GM23248 (cell line): ENCODE results near the gene RPH3AL. TPM values are rescaled to one million over a fixed set of nuclear protein-coding genes. Genes with fewer than 3 reads are reported as not detected.

ENCODE experiments used
- DNase-seq: peaks from one replicate; pipeline ENCODE4 v3.0.0-alpha.2; 2015
- H2AFZ ChIP-seq: fragments of 200-600 bp; sonication (generic); 2 replicates; pipeline ENCODE4 v1.6.1; 2016; ENCODE audit warnings: antibody characterized with exemption
- H3F3A ChIP-seq: fragments of 200-600 bp; sonication (generic); 2 replicates; pipeline ENCODE4 v1.6.1; 2016; ENCODE audit warnings: mild to moderate bottlenecking, antibody characterized with exemption, mixed run types; ENCODE audit not compliant: insufficient read depth
- H3K27ac ChIP-seq: fragments of 200-600 bp; sonication (generic); 2 replicates; pipeline ENCODE4 v1.5.1; 2016; ENCODE audit warnings: mild to moderate bottlenecking
- H3K27me3 ChIP-seq: fragments of 200-600 bp; sonication (generic); replicated peaks from 2 replicates; pipeline ENCODE4 v1.6.1; 2016; ENCODE audit warnings: mild to moderate bottlenecking; ENCODE audit not compliant: insufficient read depth
- H3K36me3 ChIP-seq: fragments of 200-600 bp; sonication (generic); 2 replicates; pipeline ENCODE4 v1.6.1; 2016; ENCODE audit warnings: low read depth, mild to moderate bottlenecking
- H3K4me1 ChIP-seq: fragments of 200-600 bp; sonication (generic); 2 replicates; pipeline ENCODE4 v1.6.1; 2016; ENCODE audit warnings: mild to moderate bottlenecking; ENCODE audit not compliant: insufficient read depth
- H3K4me2 ChIP-seq: fragments of 200-600 bp; sonication (generic); one replicate; pipeline ENCODE4 v1.6.1; 2016; ENCODE audit warnings: mild to moderate bottlenecking; ENCODE audit not compliant: unreplicated experiment
- H3K4me3 ChIP-seq: fragments of 200-600 bp; sonication (generic); 2 replicates; pipeline ENCODE4 v1.5.1; 2016; ENCODE audit warnings: mild to moderate bottlenecking
- H3K79me2 ChIP-seq: fragments of 200-600 bp; sonication (generic); 2 replicates; pipeline ENCODE4 v1.6.1; 2016; ENCODE audit warnings: mild to moderate bottlenecking; ENCODE audit not compliant: insufficient read depth
- H3K9ac ChIP-seq: fragments of 200-600 bp; sonication (generic); 2 replicates; pipeline ENCODE4 v1.6.1; 2016; ENCODE audit warnings: mild to moderate bottlenecking
- H3K9me2 ChIP-seq: fragments of 200-600 bp; sonication (generic); 2 replicates; pipeline ENCODE4 v1.6.1; 2016; ENCODE audit warnings: mixed run types, mild to moderate bottlenecking, moderate library complexity; ENCODE audit not compliant: insufficient read depth
- H3K9me3 ChIP-seq: fragments of 200-600 bp; sonication (generic); one replicate; pipeline ENCODE4 v1.6.1; 2017; ENCODE audit warnings: low read depth
- H4K20me1 ChIP-seq: fragments of 200-600 bp; sonication (generic); 2 replicates; pipeline ENCODE4 v1.6.0; 2016; ENCODE audit not compliant: insufficient read depth
- EZH2 ChIP-seq: fragments of 200-600 bp; sonication (generic); IDR thresholded peaks from 2 replicates; pipeline ENCODE4 v1.6.1; 2018; ENCODE audit warnings: antibody characterized with exemption, mild to moderate bottlenecking; ENCODE audit not compliant: insufficient read depth, poor library complexity, severe bottlenecking
- EZH2phosphoT487 ChIP-seq: fragments of 200-600 bp; sonication (generic); IDR thresholded peaks from 2 replicates; pipeline ENCODE4 v1.6.1; 2018; ENCODE audit warnings: antibody characterized with exemption, moderate library complexity, mild to moderate bottlenecking, low read depth; ENCODE audit not compliant: insufficient read depth
- WGBS, 2 experiments: methylation state at CpG; one replicate each; pipeline ENCODE4 v1.1.6; 2015 to 2017; ENCODE audit warnings: low lambda C conversion rate in 2 of 2, low coverage in 1 of 2; ENCODE audit errors: missing lambda C conversion rate in 2 of 2; 5-methylcytosine and 5-hydroxymethylcytosine counted together
- in situ Hi-C: fragments of 300-500 bp; cut with MboI; formaldehyde crosslinking; loops from 2 replicates; pipeline ENCODE4 v1.15.0; 2020
- polyA plus RNA-seq: library from polyadenylated mRNA; unstranded; fragments of >200 nt; fragmentation: Nextera tagmentation; extraction: Ambion mirVana; gene quantifications from 2 replicates; pipeline ENCODE4 v1.2.1, GENCODE V29; 2016
- total RNA-seq: library from RNA; depleted of rRNA; stranded (reverse); fragments of >200 nt; shearing (Covaris generic); gene quantifications from 2 replicates; pipeline ENCODE4 v1.2.3, GENCODE V29; 2014

RPH3AL gene
- total and polyA plus RNA-seq, 2 experiments from 2014 or later, result 2.7 to 5.2 TPM

DNA sequence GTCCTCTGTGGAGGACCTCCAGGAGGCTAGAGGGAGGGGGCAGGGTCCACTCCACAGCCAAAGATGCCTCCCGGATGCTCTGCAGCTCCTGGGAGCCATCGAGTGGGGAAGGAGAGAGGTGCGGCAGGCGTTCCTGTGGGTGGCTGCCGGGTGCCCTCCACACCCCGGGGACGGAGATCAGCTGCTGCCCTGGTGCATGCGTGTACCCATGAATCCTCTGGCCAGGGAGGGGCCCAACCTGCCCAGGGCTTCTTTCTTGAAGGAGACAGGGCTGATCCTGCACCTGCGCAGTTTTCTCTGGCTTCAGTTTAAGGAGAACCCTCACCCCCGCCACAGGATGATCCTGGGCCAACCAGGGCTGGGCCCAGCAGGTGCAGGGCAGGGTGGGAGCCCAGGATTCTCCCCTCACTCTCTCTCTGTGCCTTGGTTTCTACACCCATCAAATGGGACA is 137.7 kb downstream of the RPH3AL start:
- in situ Hi-C loops, result no loop called here
- Histone ChIP-seq H3K4me3 (peak overlapping the region; percentile 68), H3K9me2 (no peaks in the 10 kb centered on the region)

DNA sequence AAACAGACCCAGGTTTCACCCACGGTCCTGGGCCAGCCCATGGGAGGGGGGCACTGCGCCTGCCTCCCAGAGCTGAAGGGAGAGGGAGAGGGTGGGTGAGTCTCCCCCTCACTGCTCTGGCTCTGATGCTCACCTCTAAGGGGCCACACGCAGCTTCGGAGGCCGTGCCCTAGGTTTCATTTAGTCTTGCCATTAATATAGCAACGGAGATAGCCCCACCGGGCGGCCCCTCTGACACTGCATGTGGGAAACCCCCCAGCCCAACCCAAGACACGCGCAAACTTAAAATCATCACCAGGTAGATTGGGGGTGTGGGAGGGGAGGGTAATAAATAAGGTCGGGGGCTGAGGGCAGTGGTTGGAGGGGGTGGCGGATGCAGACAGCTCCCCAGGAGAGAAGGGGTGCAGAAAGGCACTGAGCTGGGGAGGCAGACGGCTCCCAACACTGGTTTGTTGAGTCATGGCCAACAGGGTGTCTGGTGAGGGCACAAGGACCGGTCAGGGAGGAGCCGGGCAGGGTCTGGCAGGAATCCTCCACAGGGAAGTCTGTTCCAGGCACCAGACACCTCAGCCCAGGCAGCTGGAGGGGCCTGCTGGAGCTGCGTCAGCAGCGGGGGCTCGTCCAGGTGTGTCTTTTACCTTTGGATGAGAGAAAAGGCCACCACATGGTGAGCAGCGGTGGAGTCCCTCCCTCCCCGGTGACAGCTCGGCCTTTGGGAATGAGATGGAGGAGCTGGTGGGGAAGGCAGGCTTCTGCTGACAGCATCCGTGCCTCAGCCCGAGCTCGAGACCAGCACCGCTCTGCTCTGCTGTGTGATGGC is 139.1 kb downstream of the RPH3AL start:
- Histone ChIP-seq H3K9ac (no peak overlapping the region), H3K27me3 (no peaks in the 10 kb centered on the region), H3K36me3 (no peaks in the 10 kb centered on the region), H4K20me1 (no peaks in the 10 kb centered on the region), H3K4me1 (peaks cover 6% of the 10 kb centered on the region; the same call in 1 of the 2 replicates), H3F3A (no peaks in the 10 kb centered on the region), H3K27ac (no peak overlapping the region), H3K4me3 (no peak overlapping the region), H2AFZ (no peak overlapping the region), H3K4me2 (no peak overlapping the region), H3K9me2 (no peaks in the 10 kb centered on the region), H3K9me3 (no peaks in the 10 kb centered on the region), H3K79me2 (no peaks in the 10 kb centered on the region)
- WGBS, 2 experiments, result 88 to 96% methylated on average over 21 to 25 of the region's 25 CpGs
- no peak for TF ChIP-seq EZH2
- no peak for TF ChIP-seq EZH2phosphoT487
- in situ Hi-C loops, result no loop called here
- no peak for DNase-seq

More for the DNA sequence above, 137.7 kb downstream of the RPH3AL start:
- Histone ChIP-seq H3K27ac (no peak overlapping the region), H3K4me1 (peaks cover 6% of the 10 kb centered on the region; the same call in 1 of the 2 replicates), H3F3A (no peaks in the 10 kb centered on the region), H3K27me3 (no peaks in the 10 kb centered on the region), H2AFZ (peak overlapping the region; percentile 98), H3K9ac (peak overlapping the region; percentile 81; the same call in 1 of the 2 replicates), H3K79me2 (no peaks in the 10 kb centered on the region), H3K36me3 (no peaks in the 10 kb centered on the region), H3K4me2 (no peak overlapping the region), H4K20me1 (no peaks in the 10 kb centered on the region), H3K9me3 (no peaks in the 10 kb centered on the region)
- 90 to 91% methylated on average over 10 of the region's 10 CpGs for WGBS, 2 experiments
- no peak for DNase-seq
- TF ChIP-seq EZH2, result no peak

DNA sequence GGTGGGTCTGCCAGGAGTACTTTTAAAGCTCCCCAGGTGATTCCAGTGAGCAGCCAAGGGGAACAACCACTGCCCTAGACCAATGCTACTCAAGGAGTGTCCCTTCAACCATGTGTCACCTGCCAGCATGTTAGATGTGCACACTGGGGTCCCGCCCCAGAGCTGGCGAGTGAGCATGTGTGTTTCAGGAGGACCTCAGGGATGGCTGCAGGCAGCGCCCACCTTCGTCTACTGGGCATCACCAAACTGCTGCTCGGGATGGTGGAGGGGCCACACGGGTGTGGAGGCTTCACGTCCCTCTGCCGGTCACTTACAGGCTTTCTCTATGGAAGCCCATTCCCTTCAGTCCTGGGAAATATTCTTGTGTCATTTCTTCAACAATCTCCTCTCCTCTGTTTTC is 142.2 kb downstream of the RPH3AL start:
- TF ChIP-seq EZH2phosphoT487 (no peak), EZH2 (no peak)
- H3K9ac ChIP-seq, result no peak overlapping the region
- H3K27ac ChIP-seq, result no peak overlapping the region
- no peak overlapping the region for H3K4me2 ChIP-seq
- 0 out of 2 replicates have a peak, but pooled peaks cover under 1% of the 10 kb centered on the region for H3K4me1 ChIP-seq
- no peaks in the 10 kb centered on the region; the same call in 1 of the 2 replicates for H3K27me3 ChIP-seq
- H4K20me1 ChIP-seq, result no peaks in the 10 kb centered on the region
- WGBS, 2 experiments, result 87 to 91% methylated on average over 8 of the region's 8 CpGs
- DNase-seq, result no peak
- no peaks in the 10 kb centered on the region for H3K36me3 ChIP-seq
- in situ Hi-C loops, result no loop called here
- no peaks in the 10 kb centered on the region for H3K79me2 ChIP-seq
- H3F3A ChIP-seq, result no peaks in the 10 kb centered on the region
- H2AFZ ChIP-seq, result no peak overlapping the region
- no peaks in the 10 kb centered on the region for H3K9me2 ChIP-seq
- H3K9me3 ChIP-seq, result no peaks in the 10 kb centered on the region
- H3K4me3 ChIP-seq, result no peak overlapping the region

DNA sequence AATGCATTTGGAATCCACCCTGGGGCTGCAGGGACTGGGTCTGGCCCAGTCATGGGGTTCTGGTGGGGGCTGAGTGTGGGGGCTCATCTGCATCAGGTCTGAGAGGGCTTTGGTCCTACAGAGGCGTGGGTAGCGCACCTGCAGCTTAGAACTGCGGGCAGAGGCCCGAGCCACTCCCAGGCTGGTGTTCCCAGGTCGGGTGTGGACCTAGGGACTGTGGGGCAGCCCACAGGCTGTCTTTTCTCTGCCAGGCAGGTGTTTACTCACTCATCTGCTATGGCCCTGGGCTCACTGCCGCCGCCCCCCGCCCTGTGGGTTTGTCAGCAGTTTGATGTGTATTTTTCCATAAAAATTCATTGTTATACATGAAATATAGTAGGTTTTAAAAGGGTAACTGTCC is 144.2 kb downstream of the RPH3AL start:
- H3K9me3 ChIP-seq, result no peaks in the 10 kb centered on the region

More for the DNA sequence above, 144.2 kb downstream of the RPH3AL start:
- Histone ChIP-seq H4K20me1 (no peaks in the 10 kb centered on the region), H3K36me3 (no peaks in the 10 kb centered on the region), H2AFZ (no peak overlapping the region), H3K4me3 (no peak overlapping the region), H3K4me2 (no peak overlapping the region), H3K27me3 (peaks cover 4% of the 10 kb centered on the region; the same call in 1 of the 2 replicates), H3K79me2 (no peaks in the 10 kb centered on the region), H3K27ac (no peak overlapping the region), H3K9ac (no peak overlapping the region), H3F3A (no peaks in the 10 kb centered on the region), H3K4me1 (no peaks in the 10 kb centered on the region), H3K9me2 (no peaks in the 10 kb centered on the region)
- no peak for TF ChIP-seq EZH2
- no peak for TF ChIP-seq EZH2phosphoT487
- in situ Hi-C loops, result no loop called here
- no peak for DNase-seq
- WGBS, 2 experiments, result 69 to 85% methylated on average over 7 to 8 of the region's 8 CpGs
